Measurements from ENCODE around the gene REV3L. TPM values are rescaled to one million over a fixed set of nuclear protein-coding genes. Genes with fewer than 3 reads are reported as not detected.

Gene REV3L
- polyA plus RNA-seq, 1 of the 3 experiments (the other 2 are of a cell fraction), result 7.3 TPM

GRCh38 chr6:111429571-111429970 is 53.4 kb downstream of the REV3L start:
- no peaks in the 10 kb centered on the region for H3K27me3 ChIP-seq (ENCODE audit: insufficient read depth)
- peaks cover 13% of the 10 kb centered on the region for H4K20me1 ChIP-seq (ENCODE audit: insufficient read depth)
- peaks cover under 1 to 5% of the 10 kb centered on the region in 2 experiments; a peak in 3 of 4 replicates for H3K4me1 ChIP-seq (ENCODE audit: control insufficient read depth in 1 of 2, insufficient read depth in 2 of 2, low read depth in 1 of 2, low read length in 1 of 2)
- no peak overlapping the region; a peak in 1 of 4 replicates for H3K4me3 ChIP-seq (ENCODE audit: low read depth in 2 of 2, low read length in 1 of 2)
- peaks cover 3 to 12% of the 10 kb centered on the region in 2 experiments for H3K36me3 ChIP-seq (replicated peaks in 1 of 2; ENCODE audit: control insufficient read depth in 1 of 2, insufficient read depth in 2 of 2, low read length in 1 of 2)
- TF ChIP-seq ZBTB33 (IDR thresholded peaks at IDR 0.05; ENCODE audit: borderline replicate concordance, low read depth) (no peak), MEF2A (IDR thresholded peaks at IDR 0.05; ENCODE audit: borderline replicate concordance, low read depth) (no peak), RAD21 (IDR thresholded peaks at IDR 0.05; ENCODE audit: low read length) (no peak), SIN3A (IDR thresholded peaks at IDR 0.05; ENCODE audit: borderline replicate concordance, low read depth, low read length) (no peak), ELF1 (IDR thresholded peaks at IDR 0.05) (no peak), TEAD4 (IDR thresholded peaks at IDR 0.05; ENCODE audit: borderline replicate concordance, insufficient read depth) (no peak), RXRA (IDR thresholded peaks at IDR 0.05; ENCODE audit: borderline replicate concordance, low read depth) (no peak), POLR2AphosphoS5 (IDR thresholded peaks at IDR 0.05; ENCODE audit: low read depth, low read length) (no peak)
- ChIA-PET POLR2A (no interaction called here), CTCF (no interaction called here)
- no peak overlapping the region for H3K4me2 ChIP-seq
- H3K27ac ChIP-seq (ENCODE audit: low read depth in 2 of 2, low read length in 1 of 2), result no peak overlapping the region
- H2AFZ ChIP-seq (ENCODE audit: low read depth), result no peak overlapping the region
- H3K9me2 ChIP-seq, result no peaks in the 10 kb centered on the region
- H3K79me2 ChIP-seq (ENCODE audit: insufficient read depth), result peaks cover 93% of the 10 kb centered on the region
- H3K9ac ChIP-seq, result no peak overlapping the region
- no peak for DNase-seq
- H3K9me3 ChIP-seq, result 0 out of 2 replicates have a peak, but pooled peaks cover 10% of the 10 kb centered on the region
- 95% methylated on average over 19 of the region's 19 CpGs for WGBS (ENCODE audit: low lambda C conversion rate)
- peaks cover 27% of the 10 kb centered on the region for H3F3A ChIP-seq (replicated peaks; ENCODE audit: insufficient read depth)

GRCh38 chr6:111428811-111429210 is 54.2 kb downstream of the REV3L start:
- Histone ChIP-seq H3K4me1 (ENCODE audit: control insufficient read depth in 1 of 2, insufficient read depth in 2 of 2, low read depth in 1 of 2, low read length in 1 of 2) (peaks cover 5 to 8% of the 10 kb centered on the region in 2 experiments; a peak in 3 of 4 replicates), H3K9me3 (0 out of 2 replicates have a peak, but pooled peaks cover 10% of the 10 kb centered on the region), H3K9me2 (no peaks in the 10 kb centered on the region), H3K36me3 (replicated peaks in 1 of 2; ENCODE audit: control insufficient read depth in 1 of 2, insufficient read depth in 2 of 2, low read length in 1 of 2) (peaks cover 3 to 12% of the 10 kb centered on the region in 2 experiments), H3K9ac (no peak overlapping the region), H3K4me3 (ENCODE audit: low read depth in 2 of 2, low read length in 1 of 2) (no peak overlapping the region), H3K4me2 (no peak overlapping the region), H3K27me3 (ENCODE audit: insufficient read depth) (no peaks in the 10 kb centered on the region), H3K79me2 (ENCODE audit: insufficient read depth) (peaks cover 94% of the 10 kb centered on the region), H2AFZ (ENCODE audit: low read depth) (no peak overlapping the region), H3K27ac (ENCODE audit: low read depth in 2 of 2, low read length in 1 of 2) (no peak overlapping the region), H4K20me1 (ENCODE audit: insufficient read depth) (peaks cover 16% of the 10 kb centered on the region), H3F3A (replicated peaks; ENCODE audit: insufficient read depth) (peaks cover 30% of the 10 kb centered on the region)
- ChIA-PET POLR2A (no interaction called here), CTCF (no interaction called here)
- WGBS (ENCODE audit: low lambda C conversion rate), result 93% methylated on average over 1 of the region's 1 CpG
- TF ChIP-seq GATA2 (CRISPR knock-in tag; IDR thresholded peaks at IDR 0.05) (no peak), ELF1 (IDR thresholded peaks at IDR 0.05) (no peak), JUND (IDR thresholded peaks at IDR 0.05) (no peak), USF2 (IDR thresholded peaks at IDR 0.05; ENCODE audit: borderline replicate concordance, low read depth, low read length) (no peak), YY1 (IDR thresholded peaks at IDR 0.05; ENCODE audit: low read depth) (no peak), POLR2AphosphoS5 (IDR thresholded peaks at IDR 0.05; ENCODE audit: low read depth, low read length) (no peak), CHD2 (IDR thresholded peaks at IDR 0.05; ENCODE audit: low read length, partially characterized antibody) (no peak), FOXM1 (IDR thresholded peaks at IDR 0.05; ENCODE audit: low read depth) (no peak), CTCF (IDR thresholded peaks at IDR 0.05) (no peak), RCOR1 (IDR thresholded peaks at IDR 0.05; ENCODE audit: low read length) (no peak), RFX5 (IDR thresholded peaks at IDR 0.05; ENCODE audit: low read length) (no peak), USF1 (IDR thresholded peaks at IDR 0.05; ENCODE audit: borderline replicate concordance, low read depth) (no peak), MAX (IDR thresholded peaks at IDR 0.05; ENCODE audit: low read depth) (no peak), FOSL2 (IDR thresholded peaks at IDR 0.05; ENCODE audit: borderline replicate concordance, low read depth) (no peak)
- DNase-seq, result no peak
